Neuron (in vitro differentiated cells): ENCODE data around the gene CSE1L.
"Not testable (repeated sequence)": the region's sequence is repeated elsewhere in the genome, so short reads cannot be mapped to it uniquely, and the experiment has no call there.

Source experiments
- H2AFZ ChIP-seq: one replicate; pipeline ENCODE4 v1.6.1; 2013; ENCODE audit warnings: low read depth, mild to moderate bottlenecking, inconsistent platforms, low read length, moderate library complexity
- H3K27me3 ChIP-seq: one replicate; pipeline ENCODE4 v1.6.1; 2013; ENCODE audit warnings: low read length; ENCODE audit not compliant: insufficient read depth
- H3K36me3 ChIP-seq: one replicate; pipeline ENCODE4 v1.6.1; 2013; ENCODE audit warnings: low read length; ENCODE audit not compliant: insufficient read depth
- H3K4me1 ChIP-seq: one replicate; pipeline ENCODE4 v1.6.1; 2013; ENCODE audit warnings: low read length; ENCODE audit not compliant: insufficient read depth
- H3K4me3 ChIP-seq: 2 replicates; pipeline ENCODE4 v1.5.1; 2013; ENCODE audit warnings: mild to moderate bottlenecking, low read length, moderate library complexity
- H3K9me3 ChIP-seq: one replicate; pipeline ENCODE4 v1.6.1; 2013; ENCODE audit warnings: low read length

The CSE1L gene

GRCh38 chr20:49096203-49096730, 50.2 kb downstream of the CSE1L start:
- peaks cover 87% of the 10 kb centered on the region for H3K36me3 ChIP-seq
- no peak overlapping the region for H3K4me3 ChIP-seq
- no peaks in the 10 kb centered on the region for H3K9me3 ChIP-seq
- H3K27me3 ChIP-seq, result no peaks in the 10 kb centered on the region
- H2AFZ ChIP-seq, result no peak overlapping the region
- no peaks in the 10 kb centered on the region for H3K4me1 ChIP-seq

GRCh38 chr20:49097159-49097558, 51.0 kb downstream of the CSE1L start:
- H3K27me3 ChIP-seq, result no peaks in the 10 kb centered on the region
- no peak overlapping the region for H2AFZ ChIP-seq
- no peaks in the 10 kb centered on the region for H3K9me3 ChIP-seq
- peaks cover 87% of the 10 kb centered on the region for H3K36me3 ChIP-seq
- H3K4me3 ChIP-seq, result no peak overlapping the region
- H3K4me1 ChIP-seq, result no peaks in the 10 kb centered on the region

- Histone ChIP-seq H2AFZ (no peak overlapping the region), H3K36me3 (peaks cover 88% of the 10 kb centered on the region)
Observed at GRCh38 chr20:49098136-49098535, 52.0 kb downstream of the CSE1L start.

GRCh38 chr20:49099011-49099410, 52.9 kb downstream of the CSE1L start:
- peaks cover 88% of the 10 kb centered on the region for H3K36me3 ChIP-seq
- no peak overlapping the region for H2AFZ ChIP-seq
- H3K4me3 ChIP-seq, result no peak overlapping the region
- H3K4me1 ChIP-seq, result no peaks in the 10 kb centered on the region
- H3K9me3 ChIP-seq, result no peaks in the 10 kb centered on the region
- H3K27me3 ChIP-seq, result no peaks in the 10 kb centered on the region

More at GRCh38 chr20:49098136-49098535, 52.0 kb downstream of the CSE1L start:
- H3K9me3 ChIP-seq, result no peaks in the 10 kb centered on the region
- H3K4me3 ChIP-seq, result no peak overlapping the region
- no peaks in the 10 kb centered on the region for H3K4me1 ChIP-seq
- no peaks in the 10 kb centered on the region for H3K27me3 ChIP-seq

- not testable (repeated sequence) for H3K4me1 ChIP-seq, H3K9me3 ChIP-seq, H3K4me3 ChIP-seq, H2AFZ ChIP-seq, H3K27me3 ChIP-seq
- peaks cover 87% of the 10 kb centered on the region for H3K36me3 ChIP-seq
Observed at GRCh38 chr20:49100292-49100691, 54.2 kb downstream of the CSE1L start.

GRCh38 chr20:49100972-49101371, 54.9 kb downstream of the CSE1L start:
- H2AFZ ChIP-seq, result no peak overlapping the region
- no peaks in the 10 kb centered on the region for H3K27me3 ChIP-seq
- H3K36me3 ChIP-seq, result peaks cover 84% of the 10 kb centered on the region

GRCh38 chr20:49103019-49103418, 56.9 kb downstream of the CSE1L start:
- Histone ChIP-seq H2AFZ (no peak overlapping the region), H3K9me3 (no peaks in the 10 kb centered on the region), H3K27me3 (no peaks in the 10 kb centered on the region), H3K36me3 (peaks cover 70% of the 10 kb centered on the region), H3K4me1 (no peaks in the 10 kb centered on the region), H3K4me3 (no peak overlapping the region)

More at GRCh38 chr20:49100972-49101371, 54.9 kb downstream of the CSE1L start:
- no peak overlapping the region for H3K4me3 ChIP-seq
- H3K4me1 ChIP-seq, result no peaks in the 10 kb centered on the region
- H3K9me3 ChIP-seq, result no peaks in the 10 kb centered on the region

- Histone ChIP-seq H3K36me3 (peaks cover 65% of the 10 kb centered on the region), H3K4me3 (no peak overlapping the region), H3K9me3 (no peaks in the 10 kb centered on the region), H3K27me3 (no peaks in the 10 kb centered on the region), H3K4me1 (no peaks in the 10 kb centered on the region), H2AFZ (no peak overlapping the region)
Observed at GRCh38 chr20:49103647-49104364, 57.7 kb downstream of the CSE1L start.

- Histone ChIP-seq H3K9me3 (no peaks in the 10 kb centered on the region), H3K4me3 (no peak overlapping the region), H3K4me1 (no peaks in the 10 kb centered on the region), H2AFZ (no peak overlapping the region), H3K36me3 (peaks cover 61% of the 10 kb centered on the region), H3K27me3 (no peaks in the 10 kb centered on the region)
Observed at GRCh38 chr20:49104365-49104648, 58.2 kb downstream of the CSE1L start.

- not testable (repeated sequence) for H3K9me3 ChIP-seq, H3K4me3 ChIP-seq, H3K27me3 ChIP-seq, H3K4me1 ChIP-seq, H2AFZ ChIP-seq
- H3K36me3 ChIP-seq, result peaks cover 62% of the 10 kb centered on the region
Observed at GRCh38 chr20:49104979-49105547, 59.0 kb downstream of the CSE1L start.

GRCh38 chr20:49106328-49106727, 60.2 kb downstream of the CSE1L start:
- Histone ChIP-seq H3K9me3 (no peaks in the 10 kb centered on the region), H3K27me3 (no peaks in the 10 kb centered on the region), H3K36me3 (peaks cover 60% of the 10 kb centered on the region), H2AFZ (no peak overlapping the region), H3K4me1 (no peaks in the 10 kb centered on the region), H3K4me3 (no peak overlapping the region)

GRCh38 chr20:49110767-49111694, 64.9 kb downstream of the CSE1L start:
- Histone ChIP-seq H3K36me3 (peaks cover 47% of the 10 kb centered on the region), H2AFZ (no peak overlapping the region), H3K4me3 (no peak overlapping the region), H3K27me3 (no peaks in the 10 kb centered on the region), H3K4me1 (no peaks in the 10 kb centered on the region), H3K9me3 (no peaks in the 10 kb centered on the region)
